Measurements from ENCODE around the gene BMP8B. TPM values are rescaled to one million over a fixed set of nuclear protein-coding genes. Genes with fewer than 3 reads are reported as not detected.

BMP8B gene
- total and polyA plus RNA-seq, 2 of the 8 experiments (the other 6 are each of a cell fraction or from before 2014, with no cell fraction given) = 0.37 to 0.50 TPM

- Histone ChIP-seq H4K8ac (ENCODE audit: extremely low read depth, insufficient read depth, low read length) (no peak overlapping the region), H3K4me2 (ENCODE audit: insufficient read depth in 1 of 2, low read depth in 2 of 2, low read length in 2 of 2) (no peak overlapping the region), H2AK5ac (ENCODE audit: low read depth, low read length) (no peak overlapping the region), H3K23ac (ENCODE audit: insufficient read length) (no peak overlapping the region), H3K79me1 (ENCODE audit: low read depth, low read length) (no peaks in the 10 kb centered on the region), H3K56ac (replicated peaks; ENCODE audit: insufficient read length, low read depth, low read length) (no peak overlapping the region), H4K5ac (ENCODE audit: insufficient read length, low read depth, low read length) (no peak overlapping the region), H3K9me3 (ENCODE audit: insufficient read depth in 2 of 2, low read depth in 1 of 2, low read length in 1 of 2) (no peaks in the 10 kb centered on the region), H3K4ac (replicated peaks; ENCODE audit: insufficient read length, low read depth, low read length) (no peak overlapping the region), H3K4me3 (ENCODE audit: extremely low read depth in 1 of 4, insufficient read depth in 2 of 4, low read depth in 3 of 4, low read length in 4 of 4) (no peak overlapping the region), H2BK5ac (ENCODE audit: low read depth, low read length) (no peak overlapping the region), H4K91ac (replicated peaks; ENCODE audit: insufficient read length, low read length) (no peak overlapping the region), H3K14ac (ENCODE audit: insufficient read length) (no peak overlapping the region), H3K27ac (ENCODE audit: low read depth, low read length) (no peak overlapping the region), H2AFZ (ENCODE audit: low read length) (no peak overlapping the region), H3K18ac (ENCODE audit: extremely low read depth, low read length) (no peak overlapping the region), H3K27me3 (replicated peaks in 1 of 4; ENCODE audit: control insufficient read depth in 3 of 4, extremely low read depth in 1 of 4, insufficient read depth in 3 of 4, low read length in 3 of 4) (peaks cover 2 to 49% (median 33%) of the 10 kb centered on the region in 4 experiments), H2BK120ac (replicated peaks; ENCODE audit: low read depth, low read length) (no peak overlapping the region), H3K36me3 (ENCODE audit: control insufficient read depth in 2 of 4, insufficient read depth in 4 of 4, low read length in 3 of 4) (no peaks in the 10 kb centered on the region), H2BK20ac (ENCODE audit: low read length) (no peak overlapping the region), H2BK12ac (ENCODE audit: low read depth, low read length) (no peak overlapping the region), H3K79me2 (ENCODE audit: control insufficient read depth in 1 of 2, insufficient read depth in 2 of 2, low read length in 2 of 2) (no peaks in the 10 kb centered on the region), H3K4me1 (replicated peaks in 1 of 4; ENCODE audit: control insufficient read depth in 3 of 4, insufficient read depth in 4 of 4, low read length in 3 of 4) (no peaks in the 10 kb centered on the region), H3K9ac (replicated peaks in 1 of 4; ENCODE audit: extremely low read depth in 1 of 4, low read depth in 3 of 4, low read length in 3 of 4) (no peak overlapping the region), H4K20me1 (replicated peaks in 1 of 2; ENCODE audit: control insufficient read depth in 1 of 2, insufficient read depth in 2 of 2, low read length in 2 of 2) (no peaks in the 10 kb centered on the region), H2BK15ac (ENCODE audit: low read length) (no peak overlapping the region), H3K23me2 (ENCODE audit: low read depth, low read length) (no peaks in the 10 kb centered on the region)
- ChIA-PET POLR2A (ENCODE audit: partially characterized antibody) (no interaction called here), CTCF (ENCODE audit: partially characterized antibody) (interaction anchor here (0.7 to 1.6 kb wide), 3 partner anchors 9 to 74 kb away, joined by 3 read pairs; no protein-coding TSS in a partner anchor)
- no peak for FAIRE-seq
- 60% methylated on average over 10 of the region's 10 CpGs; no CpG with 5 or more reads in 1 of the 2 experiments for WGBS, 2 experiments (ENCODE audit: extremely low coverage in 1 of 2, insufficient coverage in 1 of 2, insufficient read length in 1 of 2, insufficient replicate concordance in 2 of 2, low coverage in 1 of 2, low lambda C conversion rate in 2 of 2, missing lambda C conversion rate in 1 of 2)
- no peak for DNase-seq (ENCODE audit: low read depth in 1 of 2, low spot score in 2 of 2)
- TF ChIP-seq PHF8 (conservative IDR thresholded peaks at IDR 0.05; ENCODE audit: low read depth, low read length) (no peak), NRF1 (IDR thresholded peaks at IDR 0.05; ENCODE audit: low read depth, low read length) (no peak), POLR2AphosphoS5 (IDR thresholded peaks at IDR 0.05; ENCODE audit: low read depth, low read length) (no peak), HDAC6 (IDR thresholded peaks at IDR 0.05; ENCODE audit: low read depth, low read length) (no peak), EZH2 (IDR thresholded peaks at IDR 0.05; ENCODE audit: low read depth, low read length, severe bottlenecking) (no peak), CBX8 (IDR thresholded peaks at IDR 0.05; ENCODE audit: borderline replicate concordance, low read depth, low read length) (no peak), SP2 (IDR thresholded peaks at IDR 0.05; ENCODE audit: low read length) (no peak), RNF2 (IDR thresholded peaks at IDR 0.05; ENCODE audit: borderline replicate concordance, low read depth, low read length, missing control alignments, poor library complexity, severe bottlenecking) (no peak), CBX5 (IDR thresholded peaks at IDR 0.05; ENCODE audit: low read depth, low read length) (no peak), BACH1 (IDR thresholded peaks at IDR 0.05; ENCODE audit: low read length) (no peak), GTF2F1 (IDR thresholded peaks at IDR 0.05; ENCODE audit: borderline replicate concordance, low read depth, low read length) (no peak), TCF12 (IDR thresholded peaks at IDR 0.05; ENCODE audit: low read depth, low read length) (no peak)
- TF ChIP-seq, protein P1, sequence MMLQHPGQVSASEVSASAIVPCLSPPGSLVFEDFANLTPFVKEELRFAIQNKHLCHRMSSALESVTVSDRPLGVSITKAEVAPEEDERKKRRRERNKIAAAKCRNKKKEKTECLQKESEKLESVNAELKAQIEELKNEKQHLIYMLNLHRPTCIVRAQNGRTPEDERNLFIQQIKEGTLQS (IDR thresholded peaks at IDR 0.05; ENCODE audit: insufficient read depth, low read depth, low read length) = no peak
Measured at GRCh38 chr1:39727221-39727931, 61.3 kb downstream of the BMP8B start.
